ACC112 (cell line): ENCODE results near the gene NPAP1.
"Not testable (repeated sequence)": the region's sequence is repeated elsewhere in the genome, so short reads cannot be mapped to it uniquely, and the experiment has no call there.

Source experiments
- H2AFZ ChIP-seq: fragments of 200-600 bp; sonication (generic); one replicate; pipeline ENCODE4 v1.6.0; 2017; ENCODE audit warnings: antibody characterized with exemption, low read length; ENCODE audit not compliant: unreplicated experiment
- H3K27ac ChIP-seq: fragments of 200-600 bp; sonication (generic); 2 replicates; pipeline ENCODE4 v1.5.1; 2014; ENCODE audit warnings: low read depth, mild to moderate bottlenecking, antibody characterized with exemption, low read length, moderate library complexity
- H3K27me3 ChIP-seq: fragments of 200-600 bp; sonication (generic); 2 replicates; pipeline ENCODE4 v1.6.1; 2014; ENCODE audit warnings: mild to moderate bottlenecking, antibody characterized with exemption, low read length, moderate library complexity, mixed read lengths; ENCODE audit not compliant: insufficient read depth
- H3K36me3 ChIP-seq: fragments of 200-600 bp; sonication (generic); 2 replicates; pipeline ENCODE4 v1.6.1; 2016; ENCODE audit warnings: mild to moderate bottlenecking, antibody characterized with exemption, low read length, moderate library complexity, mixed read lengths; ENCODE audit not compliant: insufficient read depth
- H3K4me1 ChIP-seq: fragments of 200-600 bp; sonication (generic); one replicate; pipeline ENCODE4 v1.6.1; 2016; ENCODE audit warnings: low read length, mixed read lengths; ENCODE audit not compliant: insufficient read depth, unreplicated experiment, control insufficient read depth
- H3K4me3 ChIP-seq: fragments of 200-600 bp; sonication (generic); 2 replicates; pipeline ENCODE4 v1.5.1; 2014; ENCODE audit warnings: mild to moderate bottlenecking, low read depth, low read length
- H3K79me2 ChIP-seq: fragments of 200-600 bp; sonication (generic); one replicate; pipeline ENCODE4 v1.6.0; 2016; ENCODE audit warnings: low read length; ENCODE audit not compliant: control insufficient read depth, unreplicated experiment, insufficient read depth

The NPAP1 gene

GRCh38 chr15:24675332-24676144 is at the start of gene NPAP1:
Gene NPAP1, plus strand, starts transcription at chr15:24675775. Its CDS starts 93 bp downstream, at chr15:24675868.
- H2AFZ ChIP-seq, result no peak within 1 kb of the TSS
- H3K79me2 ChIP-seq, result no peaks in the 10 kb centered on the region
- H3K36me3 ChIP-seq, result no peaks in the 10 kb centered on the region
- no peaks in the 10 kb centered on the region for H3K4me1 ChIP-seq
- H3K4me3 ChIP-seq, result no peak within 1 kb of the TSS
- H3K27ac ChIP-seq, result no peak within 1 kb of the TSS
- no peaks in the 10 kb centered on the region for H3K27me3 ChIP-seq

- no peaks in the 10 kb centered on the region for H3K27me3 ChIP-seq
- H3K27ac ChIP-seq, result no peak overlapping the region
- no peaks in the 10 kb centered on the region for H3K79me2 ChIP-seq
- no peaks in the 10 kb centered on the region for H3K36me3 ChIP-seq
- H3K4me1 ChIP-seq, result no peaks in the 10 kb centered on the region
- no peak overlapping the region for H3K4me3 ChIP-seq
- H2AFZ ChIP-seq, result no peak overlapping the region
Measured at GRCh38 chr15:24627443-24627842, 48.1 kb upstream of the NPAP1 start.

- no peak overlapping the region for H3K4me3 ChIP-seq
- no peak overlapping the region for H2AFZ ChIP-seq
- H3K36me3 ChIP-seq, result no peaks in the 10 kb centered on the region
- H3K79me2 ChIP-seq, result no peaks in the 10 kb centered on the region
- no peaks in the 10 kb centered on the region for H3K4me1 ChIP-seq
- H3K27ac ChIP-seq, result no peak overlapping the region
- H3K27me3 ChIP-seq, result no peaks in the 10 kb centered on the region
Measured at GRCh38 chr15:24633082-24633481, 42.5 kb upstream of the NPAP1 start.

- H2AFZ ChIP-seq, H3K79me2 ChIP-seq, H3K27me3 ChIP-seq, H3K4me1 ChIP-seq, H3K36me3 ChIP-seq, H3K27ac ChIP-seq, H3K4me3 ChIP-seq: not testable (repeated sequence)
Measured at GRCh38 chr15:24639412-24639811, 36.2 kb upstream of the NPAP1 start.

- no peak overlapping the region for H3K27ac ChIP-seq
- no peaks in the 10 kb centered on the region for H3K36me3 ChIP-seq
- no peaks in the 10 kb centered on the region for H3K4me1 ChIP-seq
- no peaks in the 10 kb centered on the region for H3K79me2 ChIP-seq
- H3K4me3 ChIP-seq, result no peak overlapping the region
- no peak overlapping the region for H2AFZ ChIP-seq
- H3K27me3 ChIP-seq, result no peaks in the 10 kb centered on the region
Measured at GRCh38 chr15:24645627-24646026, 29.9 kb upstream of the NPAP1 start.

GRCh38 chr15:24659622-24660021 is 16.0 kb upstream of the NPAP1 start:
- no peak overlapping the region for H3K27ac ChIP-seq
- H3K4me1 ChIP-seq, result no peaks in the 10 kb centered on the region
- no peaks in the 10 kb centered on the region for H3K36me3 ChIP-seq
- H3K27me3 ChIP-seq, result no peaks in the 10 kb centered on the region
- no peaks in the 10 kb centered on the region for H3K79me2 ChIP-seq
- H3K4me3 ChIP-seq, result no peak overlapping the region
- H2AFZ ChIP-seq, result no peak overlapping the region

- Histone ChIP-seq H2AFZ (no peak overlapping the region), H3K4me3 (no peak overlapping the region), H3K4me1 (no peaks in the 10 kb centered on the region), H3K36me3 (no peaks in the 10 kb centered on the region), H3K27ac (no peak overlapping the region), H3K79me2 (no peaks in the 10 kb centered on the region), H3K27me3 (no peaks in the 10 kb centered on the region)
Measured at GRCh38 chr15:24662991-24663390, 12.6 kb upstream of the NPAP1 start.

GRCh38 chr15:24676431-24676830 is 856 bp downstream of the NPAP1 start:
- Histone ChIP-seq H3K4me3 (no peak overlapping the region), H3K4me1 (no peaks in the 10 kb centered on the region), H3K79me2 (no peaks in the 10 kb centered on the region), H3K27me3 (no peaks in the 10 kb centered on the region), H3K36me3 (no peaks in the 10 kb centered on the region), H3K27ac (no peak overlapping the region), H2AFZ (no peak overlapping the region)

- Histone ChIP-seq H3K4me1 (no peaks in the 10 kb centered on the region), H3K79me2 (no peaks in the 10 kb centered on the region), H3K27ac (no peak overlapping the region), H3K36me3 (no peaks in the 10 kb centered on the region), H3K4me3 (no peak overlapping the region), H3K27me3 (no peaks in the 10 kb centered on the region), H2AFZ (no peak overlapping the region)
Measured at GRCh38 chr15:24678485-24678884, 2.9 kb downstream of the NPAP1 start.

- no peaks in the 10 kb centered on the region for H3K36me3 ChIP-seq
- no peak overlapping the region for H3K4me3 ChIP-seq
- no peaks in the 10 kb centered on the region for H3K4me1 ChIP-seq
- H3K27me3 ChIP-seq, result no peaks in the 10 kb centered on the region
- no peak overlapping the region for H2AFZ ChIP-seq
- H3K79me2 ChIP-seq, result no peaks in the 10 kb centered on the region
- H3K27ac ChIP-seq, result no peak overlapping the region
Measured at GRCh38 chr15:24682002-24682401, 6.4 kb downstream of the NPAP1 start.

GRCh38 chr15:24682905-24683304 is 7.3 kb downstream of the NPAP1 start:
- H3K27me3 ChIP-seq, H3K36me3 ChIP-seq, H3K79me2 ChIP-seq, H3K4me3 ChIP-seq, H3K4me1 ChIP-seq, H2AFZ ChIP-seq, H3K27ac ChIP-seq: not testable (repeated sequence)
